ENCODE data around the gene STAC3.

Gene STAC3

GRCh38 chr12:57254506-57255280 is 3.7 kb upstream of the STAC3 start:
- no peak for DNase-seq

- DNase-seq: no peak
Observed at GRCh38 chr12:57250541-57250940, 446 bp downstream of the STAC3 start.

DNA sequence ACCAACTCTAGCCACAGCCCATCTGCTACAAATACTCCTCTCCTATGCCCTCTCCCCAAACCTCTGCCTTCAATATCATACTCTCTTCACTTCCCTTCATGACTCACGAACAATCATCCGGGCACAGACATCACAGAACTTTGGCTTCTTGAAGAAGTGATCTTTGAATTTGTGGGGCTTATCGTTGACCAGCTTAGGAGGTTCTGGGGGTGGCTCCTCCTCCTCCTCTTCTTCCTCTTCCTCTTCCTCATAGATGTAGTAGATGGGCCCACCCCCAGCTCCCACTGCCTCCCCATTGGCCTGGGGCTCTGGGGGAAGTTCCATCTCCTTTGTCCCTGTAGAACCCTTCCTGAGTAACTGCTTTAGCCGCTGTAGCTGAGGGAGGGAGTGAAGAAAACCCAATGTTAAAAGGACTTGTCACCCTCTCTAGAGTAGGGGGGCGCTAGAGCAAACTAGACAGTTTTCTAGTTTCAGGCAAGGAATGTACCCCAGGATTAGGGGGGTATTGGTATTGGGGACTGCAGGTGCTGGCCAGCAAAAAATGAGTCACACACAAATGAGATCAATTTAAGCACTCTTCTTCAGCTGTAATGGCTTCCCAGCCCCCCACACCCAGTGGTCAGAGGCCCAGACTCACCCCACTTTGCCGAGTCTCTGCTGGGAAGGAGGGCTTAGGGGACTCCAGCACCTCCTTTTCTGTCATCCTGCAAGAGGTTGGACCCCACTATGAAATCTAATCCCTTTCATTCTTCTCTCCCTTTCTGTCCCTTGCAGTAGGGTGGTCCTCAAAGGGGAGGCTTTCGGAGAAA is 1.8 kb downstream of the STAC3 start:
- no peak for DNase-seq

DNA sequence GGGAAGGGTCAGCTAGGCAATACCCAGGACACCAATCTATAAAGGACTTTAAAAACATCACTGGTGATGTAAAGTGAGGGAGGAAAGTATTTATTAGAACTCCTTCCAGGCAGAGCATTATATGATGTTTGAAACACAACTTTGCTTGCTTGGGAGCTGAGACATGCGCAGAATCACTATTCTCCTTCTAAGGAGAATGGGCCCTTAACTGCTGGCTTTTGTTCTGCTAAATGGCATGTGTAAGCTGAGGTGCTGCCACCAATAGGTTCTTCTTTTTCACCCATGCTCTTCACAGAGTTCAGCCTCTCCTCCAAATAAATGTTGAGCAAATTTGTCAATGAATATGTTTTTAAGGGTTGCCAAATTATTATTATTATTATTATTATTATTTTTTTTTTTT is 3.9 kb downstream of the STAC3 start:
- no peak for DNase-seq

DNA sequence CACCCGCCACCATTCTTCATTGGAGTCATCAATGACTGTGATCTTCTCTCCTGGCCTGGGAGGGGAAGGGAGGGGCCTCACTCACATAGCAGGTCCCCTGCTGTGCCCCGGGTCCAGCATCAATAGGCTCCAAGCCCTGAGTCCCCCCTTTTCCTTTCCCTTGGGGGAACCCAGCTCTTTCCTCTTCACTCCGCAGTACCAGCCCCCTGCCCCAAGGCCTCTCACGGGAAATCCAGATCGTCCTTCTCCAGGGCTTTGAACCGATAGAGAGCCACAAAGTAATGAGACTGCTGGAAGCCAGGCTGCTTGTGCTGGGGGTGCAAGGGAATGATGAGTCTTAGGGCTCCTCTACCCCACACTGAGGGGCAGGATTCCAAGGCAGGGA is 6.7 kb downstream of the STAC3 start:
- no peak for DNase-seq

DNA sequence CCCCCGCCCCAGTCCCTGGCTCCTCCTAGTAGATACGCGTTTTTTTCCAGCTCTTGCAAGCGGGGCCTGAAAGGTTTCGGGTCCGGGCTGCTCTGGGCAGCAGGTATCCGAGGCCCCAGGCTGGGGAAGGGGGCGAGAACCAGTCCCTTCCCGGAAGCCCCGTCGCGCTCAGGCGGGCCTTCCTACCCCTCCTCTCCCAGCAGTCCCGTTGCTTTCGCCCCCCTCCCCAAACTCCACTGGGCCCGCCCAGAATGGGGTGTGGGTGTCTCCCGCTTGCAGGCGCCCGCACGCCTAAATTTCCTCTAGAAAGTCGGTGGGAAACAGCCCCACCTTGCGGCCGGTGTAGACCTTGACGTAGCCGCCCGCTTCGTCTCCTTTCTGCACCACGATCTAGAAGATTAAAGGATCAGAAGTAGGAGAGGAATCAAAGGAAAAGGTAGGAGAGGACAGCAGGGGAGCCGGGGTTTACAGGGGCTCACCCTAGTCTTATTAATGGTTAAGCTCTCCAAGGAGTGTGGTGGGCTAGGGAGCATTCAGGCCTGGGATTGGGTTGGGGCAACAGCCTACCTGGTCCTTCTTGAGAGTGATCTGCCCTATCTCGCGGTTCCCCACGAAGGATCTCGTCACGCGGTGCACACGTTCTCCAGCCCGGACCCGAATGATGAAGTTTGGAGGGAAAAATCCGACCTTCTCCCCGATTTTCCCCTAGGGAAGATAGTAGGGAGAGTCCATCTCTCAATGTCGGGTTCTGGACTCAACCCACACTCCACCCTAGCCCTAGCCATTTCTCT is 7.3 kb downstream of the STAC3 start:
- peak; percentile 68 to 70 for DNase-seq

- peak; percentile 61 to 90 for DNase-seq
Observed at GRCh38 chr12:57242691-57243454, 8.1 kb downstream of the STAC3 start.

- no peak for DNase-seq
Observed at GRCh38 chr12:57242329-57242690, 8.7 kb downstream of the STAC3 start.

DNA sequence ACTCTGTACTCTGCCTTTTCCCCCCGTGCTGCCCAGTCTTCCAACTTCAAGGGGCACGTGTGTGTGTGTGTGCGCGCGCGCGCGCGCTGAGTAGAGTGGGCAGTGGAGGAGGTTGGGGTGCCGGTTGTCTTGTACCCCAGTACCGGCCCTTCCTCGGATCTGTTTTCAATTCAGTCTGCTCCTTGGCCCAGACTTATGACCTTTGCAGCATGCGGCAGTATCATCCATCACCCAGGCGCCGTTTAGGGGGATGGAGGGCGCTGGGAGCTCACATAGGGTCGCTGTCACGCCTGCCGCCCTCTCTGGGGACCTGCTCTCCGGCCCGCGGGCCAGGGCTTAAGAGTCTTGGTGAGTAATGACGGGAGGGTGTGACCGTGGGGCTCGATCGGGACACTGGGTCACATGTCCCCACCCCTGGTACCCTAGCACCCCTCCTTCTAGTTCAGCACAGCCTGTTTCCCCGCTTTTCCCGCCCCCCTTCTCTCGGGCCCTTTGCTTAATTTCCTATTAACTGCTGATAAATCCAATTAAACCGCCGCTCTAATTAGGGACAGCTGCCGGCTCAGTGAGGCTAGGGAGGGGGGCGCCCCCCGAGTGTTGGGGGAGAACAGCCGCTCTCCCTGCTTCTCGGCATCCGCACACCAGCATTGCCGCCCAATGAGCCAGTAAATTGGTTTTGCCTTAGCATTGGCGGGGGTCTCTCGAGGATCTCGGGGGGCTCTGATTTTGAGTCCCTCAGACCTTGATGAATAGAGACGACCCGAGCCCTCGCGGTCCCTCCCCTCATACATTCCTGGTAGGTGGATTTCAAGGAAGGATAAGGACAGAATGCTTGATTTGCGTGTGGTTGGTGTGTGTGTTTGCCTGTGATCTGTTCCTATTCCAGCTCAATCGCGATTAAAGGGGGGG is 9.3 kb downstream of the STAC3 start:
- DNase-seq: no peak

- no peak for DNase-seq
Observed at GRCh38 chr12:57240926-57241401, 10.0 kb downstream of the STAC3 start.

GRCh38 chr12:57240066-57240921 is 10.7 kb downstream of the STAC3 start:
- peak; percentile 60 to 71 for DNase-seq

DNA sequence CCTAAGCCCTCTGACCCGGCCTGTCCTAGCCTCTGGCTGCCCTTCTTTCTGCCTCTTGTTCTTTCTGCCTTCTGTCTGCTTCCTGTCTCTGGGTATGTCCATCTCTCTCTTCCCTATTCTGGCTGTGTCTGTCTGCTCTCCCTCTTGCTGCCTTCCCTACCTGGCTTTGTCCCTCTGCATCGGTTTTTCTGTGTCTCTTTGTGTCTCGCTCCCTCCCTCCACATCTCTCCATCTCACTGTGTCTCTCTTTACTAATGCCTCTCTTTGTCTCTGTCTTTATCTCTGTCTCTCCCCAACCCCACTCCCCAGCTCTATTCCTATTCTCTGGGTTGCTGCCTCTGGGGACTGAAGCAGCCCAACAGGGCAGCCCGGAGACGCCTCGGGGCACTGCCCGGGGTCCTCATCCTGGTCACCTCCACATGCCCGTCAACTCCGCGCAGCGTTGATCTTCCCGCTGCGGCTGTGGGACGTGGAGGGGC is 11.4 kb downstream of the STAC3 start:
- peak in 1 of 2 experiments; percentile 80 for DNase-seq

GRCh38 chr12:57238854-57239554 is 12.0 kb downstream of the STAC3 start:
- DNase-seq: peak; percentile 89 to 90

- peak; percentile 58 to 64 for DNase-seq
Observed at GRCh38 chr12:57237932-57238853, 12.8 kb downstream of the STAC3 start.

GRCh38 chr12:57237596-57237931 is 13.4 kb downstream of the STAC3 start:
- DNase-seq: peak; percentile 66 to 67

DNA sequence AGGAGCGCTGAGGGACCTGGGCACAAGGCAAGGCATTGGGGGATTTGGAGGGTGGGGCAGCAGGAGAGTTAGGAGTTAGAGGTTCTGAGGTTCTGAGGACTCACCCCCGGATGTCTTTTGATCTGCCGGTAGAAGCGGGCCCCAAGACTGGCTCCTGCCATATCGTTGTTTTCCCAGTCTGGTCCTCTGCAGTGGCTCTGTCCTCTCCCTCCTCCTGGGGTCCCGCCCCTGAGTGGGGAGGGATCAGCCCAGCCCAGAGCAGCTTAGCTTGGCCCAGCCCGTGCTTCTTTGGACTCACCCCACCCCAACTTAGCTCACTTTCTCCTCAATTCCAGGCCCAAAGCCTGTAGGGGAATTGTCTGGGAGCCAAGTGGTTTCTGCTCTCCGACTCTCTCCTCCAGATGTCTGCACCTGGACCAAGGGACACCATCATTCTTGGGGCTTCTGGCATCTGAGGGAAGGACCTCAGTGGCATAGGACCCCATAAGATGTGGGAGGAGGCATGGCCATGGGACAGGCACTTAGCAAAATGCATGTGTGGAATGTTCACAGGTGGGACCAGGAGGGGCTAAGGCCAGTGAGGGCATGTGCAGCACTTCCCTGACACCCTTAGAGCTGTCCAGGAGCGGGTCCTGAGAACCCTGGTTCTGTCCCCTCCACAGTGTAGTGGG is 13.9 kb downstream of the STAC3 start:
- DNase-seq: no peak

DNA sequence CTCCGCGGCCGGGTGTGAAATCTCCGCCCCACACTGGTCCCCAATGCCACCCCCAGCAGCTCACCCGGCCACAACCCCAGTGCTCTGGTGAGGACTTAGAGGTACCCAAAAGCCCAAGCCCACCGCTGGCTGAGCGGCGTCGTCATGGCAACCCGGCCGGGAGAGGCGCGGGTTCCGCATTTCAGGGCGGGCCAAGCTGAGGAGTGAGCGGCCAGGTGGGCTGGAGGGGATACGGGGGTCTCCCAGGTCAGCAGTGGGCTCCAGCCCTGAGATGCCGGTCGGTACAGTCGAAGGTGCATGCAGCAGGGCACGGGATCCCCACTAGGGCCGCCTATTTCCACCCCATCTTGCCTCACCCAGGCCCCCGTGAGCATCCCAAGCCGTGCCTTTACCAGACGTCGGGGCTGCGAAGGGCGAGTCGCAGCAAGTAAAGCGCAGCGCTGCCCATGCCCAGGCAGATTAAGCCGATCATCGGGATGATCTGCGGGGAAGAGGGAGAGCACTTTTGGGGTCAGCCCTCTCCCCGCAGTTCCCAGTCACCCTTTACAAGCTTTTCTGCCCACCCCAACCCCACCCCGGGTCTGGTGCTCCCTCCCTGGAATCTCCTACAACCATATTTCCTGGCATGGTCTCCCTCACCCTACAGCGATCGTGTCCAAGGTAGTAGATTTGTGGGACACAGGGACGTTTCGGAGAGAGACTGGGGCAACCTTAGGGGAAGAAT is 14.6 kb downstream of the STAC3 start:
- no peak for DNase-seq
